BLaER1 treated with 17β-estradiol and CSF1 and Interleukin-3, amounts not matched to agents 10 nM and 100 nM (cell line): ENCODE measurements around the gene RNF224.

ENCODE experiments used
- H3K27ac ChIP-seq, 11 experiments: shearing (Covaris generic); formaldehyde crosslinking; 2 replicates each; pipeline ENCODE4 v1.8.1; 2022
- H3K27me3 ChIP-seq, 11 experiments: shearing (Covaris generic); formaldehyde crosslinking; 2 replicates each; pipeline ENCODE4 v1.8.1; 2022
- H3K36me3 ChIP-seq, 11 experiments: shearing (Covaris generic); formaldehyde crosslinking; 2 replicates each; pipeline ENCODE4 v1.8.1; 2022
- H3K4me1 ChIP-seq, 10 experiments: shearing (Covaris generic); formaldehyde crosslinking; 2 replicates each; pipeline ENCODE4 v1.8.1; 2022
- H3K4me2 ChIP-seq, 11 experiments: shearing (Covaris generic); formaldehyde crosslinking; 2 replicates each; pipeline ENCODE4 v1.8.1; 2022
- H3K4me3 ChIP-seq, 10 experiments: shearing (Covaris generic); formaldehyde crosslinking; 2 replicates each; pipeline ENCODE4 v1.8.1; 2022
- H3K9ac ChIP-seq, 11 experiments: shearing (Covaris generic); formaldehyde crosslinking; 2 replicates each; pipeline ENCODE4 v1.8.1; 2022
- H3K9me3 ChIP-seq, 11 experiments: shearing (Covaris generic); formaldehyde crosslinking; replicated peaks in 1 of 11; 2 replicates each; pipeline ENCODE4 v1.8.1; 2022
- H4K20me1 ChIP-seq, 11 experiments: shearing (Covaris generic); formaldehyde crosslinking; 2 replicates each; pipeline ENCODE4 v1.8.1; 2022
- Cebpa-rat ChIP-seq, 11 experiments: shearing (Covaris generic); IDR thresholded peaks; 2 replicates each; pipeline ENCODE4 v1.8.1; 2022

Gene RNF224

DNA sequence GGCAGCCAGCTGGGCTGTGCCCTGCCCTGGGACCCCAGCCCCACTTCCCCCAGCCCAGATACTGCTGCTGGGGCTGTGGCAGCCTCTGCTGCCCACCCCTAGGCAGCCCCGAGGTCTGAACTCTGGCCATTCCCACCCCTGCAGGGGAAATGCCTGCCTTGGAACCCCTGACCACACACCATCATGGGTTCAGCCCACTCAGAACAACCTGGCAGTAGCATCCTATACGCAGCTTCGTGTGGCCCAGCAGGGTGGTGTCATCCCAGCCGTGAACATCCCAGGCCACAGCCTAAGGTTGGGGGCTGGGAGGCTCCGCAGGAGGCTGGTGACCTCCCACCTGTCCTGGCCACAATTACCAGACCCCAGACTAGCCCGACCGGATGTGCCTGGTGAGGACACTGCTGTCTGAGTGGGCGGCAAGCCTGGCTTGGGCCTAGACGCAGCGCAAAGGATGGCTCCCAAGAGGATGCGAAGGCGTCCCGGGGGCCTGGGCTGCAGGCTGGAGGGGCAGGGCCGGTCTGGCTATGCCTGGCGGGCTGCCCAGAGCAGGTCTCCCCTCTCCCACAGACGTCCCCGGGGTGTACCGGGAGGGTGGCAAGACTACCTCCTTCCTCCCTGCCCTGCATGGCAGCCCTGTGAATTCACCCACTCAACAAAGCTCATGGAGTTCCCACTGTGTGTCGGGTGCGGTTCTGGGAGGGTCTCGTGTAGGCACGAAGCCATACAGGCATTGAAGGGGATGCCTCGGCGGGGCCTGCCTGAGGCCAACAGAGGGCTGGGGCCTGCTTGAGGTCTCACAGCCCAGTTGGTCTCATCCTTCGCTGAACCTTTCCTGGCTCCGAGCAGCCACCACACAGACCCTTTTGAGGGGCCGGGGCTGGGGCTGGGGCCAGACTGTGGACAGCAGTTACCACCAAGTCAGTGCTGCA lies 1.9 kb downstream of the RNF224 start:
- Histone ChIP-seq H3K27me3 (no peaks in the 10 kb centered on the region), H3K4me3 (no peak overlapping the region), H3K27ac (peak overlapping the region in 2 of 11 experiments; percentile 17 to 27; a peak in 4 of 22 replicates), H3K4me1 (peaks cover 29 to 77% (median 67%) of the 10 kb centered on the region in 10 experiments), H3K9me3 (no peaks in the 10 kb centered on the region), H3K4me2 (peak overlapping the region; percentile 29 to 85 (median 66)), H3K36me3 (no peaks in the 10 kb centered on the region), H3K9ac (peak overlapping the region in 8 of 11 experiments; percentile 11 to 55 (median 38); a peak in 9 of 22 replicates), H4K20me1 (peaks cover 0 to 2% (median 0%) of the 10 kb centered on the region in 11 experiments; a peak in 4 of 22 replicates)
- no peak for TF ChIP-seq Cebpa-rat (IDR thresholded peaks at IDR 0.05)

DNA sequence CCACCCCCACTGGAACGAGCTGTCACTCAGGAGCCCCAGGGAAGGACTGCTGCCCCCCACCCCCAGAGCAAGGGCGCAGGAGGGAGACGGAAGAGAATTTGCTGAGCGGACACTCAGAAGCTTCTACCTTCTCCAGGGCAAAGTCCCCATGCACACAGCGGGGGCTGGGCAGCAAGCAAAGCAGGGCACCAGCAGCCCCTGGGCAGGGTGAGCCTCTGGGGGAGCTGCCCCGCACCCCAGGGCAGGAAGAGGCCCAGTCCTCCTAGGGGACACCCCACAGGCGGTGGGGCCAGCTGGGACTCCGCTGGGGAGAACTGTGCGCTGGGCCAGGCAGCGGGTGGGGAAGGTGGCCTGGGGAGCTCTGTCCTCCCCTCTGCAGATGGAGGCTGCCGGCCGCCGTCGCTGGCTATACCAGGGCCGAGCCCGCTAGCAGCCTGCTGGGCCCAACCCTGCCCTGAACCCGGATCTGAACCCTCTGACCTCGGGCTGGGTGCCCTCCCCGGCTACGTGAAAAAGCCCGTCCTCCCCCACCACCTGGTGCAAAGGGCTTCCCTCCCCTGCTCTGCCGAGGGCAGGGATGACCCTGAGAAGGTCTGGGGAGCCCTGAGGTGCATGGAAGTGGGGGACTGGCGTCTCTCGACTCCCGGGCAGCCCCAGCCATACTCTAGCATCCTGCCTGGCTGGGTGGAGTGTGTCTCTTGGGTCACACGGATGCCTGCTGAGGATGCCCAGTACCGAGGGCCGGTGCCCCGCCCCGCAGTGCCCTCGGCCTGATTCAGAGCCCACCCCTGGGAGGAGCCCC lies 2.8 kb downstream of the RNF224 start:
- Histone ChIP-seq H3K4me1 (peaks cover 29 to 77% (median 67%) of the 10 kb centered on the region in 10 experiments), H4K20me1 (peaks cover 0 to 10% (median 7%) of the 10 kb centered on the region in 11 experiments; a peak in 16 of 22 replicates), H3K9ac (peak overlapping the region in 7 of 11 experiments; percentile 7 to 52 (median 42); a peak in 6 of 22 replicates), H3K4me2 (peak overlapping the region in 10 of 11 experiments; percentile 29 to 85 (median 70); a peak in 20 of 22 replicates), H3K27me3 (no peaks in the 10 kb centered on the region), H3K9me3 (no peaks in the 10 kb centered on the region), H3K27ac (no peak overlapping the region; a peak in 1 of 22 replicates), H3K36me3 (no peaks in the 10 kb centered on the region), H3K4me3 (no peak overlapping the region; a peak in 1 of 20 replicates)
- no peak for TF ChIP-seq Cebpa-rat (IDR thresholded peaks at IDR 0.05)

DNA sequence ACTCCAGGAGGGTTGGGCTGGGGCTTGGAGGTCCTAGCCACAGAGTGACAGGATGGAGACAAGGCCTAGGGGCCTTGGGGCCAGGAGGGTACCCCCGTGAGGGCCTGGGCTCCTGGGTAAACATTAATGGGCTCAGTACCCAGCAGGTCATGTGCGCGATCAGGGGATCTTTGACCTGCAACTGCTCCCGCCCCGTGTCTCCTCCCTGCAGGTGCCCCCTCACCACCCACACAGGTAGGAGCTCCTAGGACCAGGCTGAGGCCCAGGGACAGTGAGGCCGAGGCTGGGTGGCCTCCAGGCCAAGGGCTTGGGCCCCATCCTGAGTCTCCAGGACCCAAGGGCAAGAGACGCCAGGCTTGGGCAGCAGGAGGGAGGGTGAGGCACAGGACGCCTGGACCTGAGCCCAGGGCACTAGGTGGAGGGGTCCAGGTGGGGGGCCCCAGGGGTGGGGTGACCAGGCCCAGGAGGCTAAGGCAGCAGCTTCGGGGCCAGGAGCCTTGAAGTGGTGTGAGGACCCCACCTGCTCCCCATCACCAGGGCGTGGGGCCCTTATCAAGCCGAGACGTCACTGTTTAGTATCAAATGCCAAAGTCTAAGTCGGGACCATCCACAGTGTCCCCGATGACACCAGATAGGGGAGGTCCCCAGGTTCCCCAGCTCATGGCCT lies 3.5 kb downstream of the RNF224 start, which contains the start of gene SLC34A3:
Gene SLC34A3, plus strand, starts transcription at position 197 of the 667 bp plus-strand sequence. CDS start 802 bp downstream, outside the sequence.
- Histone ChIP-seq H3K4me1 (peaks cover 35 to 77% (median 67%) of the 10 kb centered on the region in 10 experiments), H3K27ac (no peak within 1 kb of the TSS; a peak in 1 of 22 replicates), H3K9ac (peak within 1 kb of the TSS in 7 of 11 experiments; percentile 17 to 60 (median 45); a peak in 8 of 22 replicates), H3K36me3 (no peaks in the 10 kb centered on the region), H3K4me3 (no peak within 1 kb of the TSS; a peak in 1 of 20 replicates), H3K9me3 (no peaks in the 10 kb centered on the region), H3K4me2 (peak within 1 kb of the TSS in 10 of 11 experiments; percentile 29 to 85 (median 70); a peak in 20 of 22 replicates), H4K20me1 (peaks cover 0 to 18% (median 14%) of the 10 kb centered on the region in 11 experiments; a peak in 18 of 22 replicates), H3K27me3 (no peaks in the 10 kb centered on the region)
- TF ChIP-seq Cebpa-rat (IDR thresholded peaks at IDR 0.05), result no peak

DNA sequence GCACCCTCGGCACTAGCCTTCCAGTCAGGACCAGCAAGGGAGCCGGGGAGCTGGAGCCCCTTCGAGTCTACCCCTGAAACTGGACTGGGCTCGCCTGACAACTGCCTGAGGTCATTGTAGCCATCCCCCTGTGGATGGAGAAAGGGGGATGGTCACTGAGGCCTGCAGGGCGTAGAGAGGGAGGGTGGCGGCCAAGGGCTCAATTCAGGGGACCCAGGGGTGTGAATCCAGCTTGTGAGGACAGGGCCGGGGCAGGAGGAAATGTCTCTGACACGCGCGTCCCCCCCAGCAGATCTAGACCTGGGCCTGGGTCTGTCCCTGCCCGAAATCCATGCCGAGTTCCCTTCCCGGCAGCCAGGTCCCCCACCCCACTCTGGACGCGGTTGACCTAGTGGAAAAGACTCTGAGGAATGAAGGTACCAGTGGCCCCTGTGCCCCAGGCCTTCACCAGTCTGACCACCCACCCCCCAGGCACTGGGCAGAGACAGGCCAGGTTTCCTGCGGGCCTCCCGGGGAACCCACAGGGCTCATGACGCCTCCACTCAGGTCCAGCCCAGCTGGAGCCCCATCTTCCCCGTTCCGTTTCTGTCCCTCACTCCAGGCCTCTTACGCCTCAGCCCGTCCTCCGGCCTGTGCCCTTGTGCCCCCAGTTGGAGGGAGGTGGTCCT lies 4.2 kb downstream of the RNF224 start:
- 0 out of 22 replicates have a peak overlapping the region, but pooled peaks of 1 of the 11 experiments have one; percentile 1 for H3K27ac ChIP-seq
- H3K9ac ChIP-seq, result peak overlapping the region in 6 of 11 experiments; percentile 13 to 60 (median 35); a peak in 5 of 22 replicates
- H3K4me3 ChIP-seq, result no peak overlapping the region
- no peak for TF ChIP-seq Cebpa-rat (IDR thresholded peaks at IDR 0.05)
- no peaks in the 10 kb centered on the region for H3K36me3 ChIP-seq
- H3K9me3 ChIP-seq, result no peaks in the 10 kb centered on the region
- H3K4me2 ChIP-seq, result peak overlapping the region in 8 of 11 experiments; percentile 13 to 51 (median 36); a peak in 9 of 22 replicates
- H3K4me1 ChIP-seq, result peaks cover 41 to 79% (median 72%) of the 10 kb centered on the region in 10 experiments
- peaks cover 0 to 24% (median 19%) of the 10 kb centered on the region in 11 experiments; a peak in 18 of 22 replicates for H4K20me1 ChIP-seq
- no peaks in the 10 kb centered on the region for H3K27me3 ChIP-seq

DNA sequence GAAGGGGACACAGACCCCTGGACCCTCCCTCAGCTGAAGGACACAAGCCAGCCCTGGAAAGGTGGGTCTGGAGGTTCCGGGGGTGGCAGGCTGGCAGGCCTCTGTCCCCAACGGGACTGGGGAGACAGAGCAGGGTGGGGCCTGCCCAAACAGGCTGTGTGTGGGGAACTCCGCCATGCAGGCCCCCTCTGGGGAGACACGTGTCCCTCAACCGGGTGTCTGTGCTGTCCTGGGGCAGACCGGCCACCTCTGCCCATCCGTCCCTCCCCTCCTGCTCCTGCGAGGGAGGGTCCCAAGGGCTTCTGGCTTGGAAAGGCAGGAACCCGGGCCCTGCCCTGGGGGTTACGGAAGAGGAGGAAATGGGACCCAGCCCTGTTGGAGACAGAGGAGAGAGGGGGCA lies 4.8 kb downstream of the RNF224 start:
- H3K4me1 ChIP-seq, result peaks cover 46 to 81% (median 75%) of the 10 kb centered on the region in 10 experiments

DNA sequence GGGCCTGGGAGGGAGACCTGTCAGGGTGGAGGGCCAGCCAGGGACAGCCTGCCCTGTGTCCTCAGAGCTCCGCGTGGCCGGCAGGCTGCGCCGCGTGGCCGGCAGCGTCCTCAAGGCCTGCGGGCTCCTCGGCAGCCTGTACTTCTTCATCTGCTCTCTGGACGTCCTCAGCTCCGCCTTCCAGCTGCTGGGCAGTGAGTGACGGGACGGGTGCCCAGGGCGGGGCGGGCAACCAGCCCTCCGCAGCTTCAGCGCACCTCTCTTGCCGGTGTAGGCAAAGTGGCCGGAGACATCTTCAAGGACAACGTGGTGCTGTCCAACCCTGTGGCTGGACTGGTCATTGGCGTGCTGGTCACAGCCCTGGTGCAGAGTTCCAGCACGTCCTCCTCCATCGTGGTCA lies 5.2 kb downstream of the RNF224 start:
- Histone ChIP-seq H4K20me1 (peaks cover 0 to 33% (median 22%) of the 10 kb centered on the region in 11 experiments; a peak in 18 of 22 replicates), H3K36me3 (no peaks in the 10 kb centered on the region), H3K4me2 (peak overlapping the region in 7 of 11 experiments; percentile 16 to 51 (median 37); a peak in 7 of 22 replicates), H3K9ac (peak overlapping the region in 7 of 11 experiments; percentile 13 to 60 (median 36); a peak in 7 of 22 replicates), H3K27ac (no peak overlapping the region), H3K27me3 (no peaks in the 10 kb centered on the region), H3K4me1 (peaks cover 47 to 81% (median 75%) of the 10 kb centered on the region in 10 experiments), H3K9me3 (no peaks in the 10 kb centered on the region), H3K4me3 (no peak overlapping the region)
- no peak for TF ChIP-seq Cebpa-rat (IDR thresholded peaks at IDR 0.05)

More for the DNA sequence above, 4.8 kb downstream of the RNF224 start:
- no peak overlapping the region for H3K4me3 ChIP-seq
- peak overlapping the region in 8 of 11 experiments; percentile 13 to 51 (median 36); a peak in 11 of 22 replicates for H3K4me2 ChIP-seq
- no peaks in the 10 kb centered on the region for H3K9me3 ChIP-seq
- TF ChIP-seq Cebpa-rat (IDR thresholded peaks at IDR 0.05), result no peak
- H3K36me3 ChIP-seq, result no peaks in the 10 kb centered on the region
- 0 out of 22 replicates have a peak overlapping the region, but pooled peaks of 1 of the 11 experiments have one; percentile 1 for H3K27ac ChIP-seq
- peaks cover 0 to 29% (median 20%) of the 10 kb centered on the region in 11 experiments; a peak in 18 of 22 replicates for H4K20me1 ChIP-seq
- H3K27me3 ChIP-seq, result no peaks in the 10 kb centered on the region
- peak overlapping the region in 8 of 11 experiments; percentile 13 to 60 (median 37); a peak in 10 of 22 replicates for H3K9ac ChIP-seq

DNA sequence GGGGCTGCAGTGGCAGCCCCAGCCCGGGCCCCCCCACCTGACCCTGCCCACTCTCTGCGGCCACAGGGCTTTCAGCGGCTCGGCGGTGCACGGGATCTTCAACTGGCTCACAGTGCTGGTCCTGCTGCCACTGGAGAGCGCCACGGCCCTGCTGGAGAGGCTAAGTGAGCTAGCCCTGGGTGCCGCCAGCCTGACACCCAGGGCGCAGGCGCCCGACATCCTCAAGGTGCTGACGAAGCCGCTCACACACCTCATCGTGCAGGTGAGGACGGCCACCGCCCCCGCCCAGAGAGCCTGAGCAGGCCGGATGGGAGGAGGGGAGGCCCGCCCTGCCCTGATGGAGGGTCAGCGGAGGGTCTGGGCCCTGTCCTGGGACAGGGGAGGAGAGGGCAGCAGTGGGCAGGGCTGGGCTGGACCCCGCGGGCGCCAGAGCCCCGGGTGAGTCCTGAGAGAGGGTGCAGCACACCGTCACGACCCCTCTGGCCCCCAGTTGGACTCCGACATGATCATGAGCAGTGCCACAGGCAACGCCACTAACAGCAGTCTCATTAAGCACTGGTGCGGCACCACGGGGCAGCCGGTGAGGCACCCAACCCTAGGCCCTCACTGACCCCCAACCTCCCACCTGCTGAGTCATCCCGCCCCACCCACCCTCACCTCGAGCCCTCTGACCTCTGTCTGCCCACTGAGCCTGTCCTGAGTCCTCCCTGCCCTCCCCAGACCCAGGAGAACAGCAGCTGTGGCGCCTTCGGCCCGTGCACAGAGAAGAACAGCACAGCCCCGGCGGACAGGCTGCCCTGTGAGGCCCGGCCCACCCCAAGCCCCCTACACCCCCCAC lies 6.1 kb downstream of the RNF224 start:
- H3K4me1 ChIP-seq, result peaks cover 56 to 83% (median 79%) of the 10 kb centered on the region in 10 experiments
- no peak overlapping the region for H3K27ac ChIP-seq
- no peaks in the 10 kb centered on the region for H3K9me3 ChIP-seq
- peaks cover 0 to 41% (median 30%) of the 10 kb centered on the region in 11 experiments; a peak in 19 of 22 replicates for H4K20me1 ChIP-seq
- peak overlapping the region in 1 of 11 experiments; percentile 5; a peak in 2 of 22 replicates for H3K4me2 ChIP-seq
- H3K27me3 ChIP-seq, result no peaks in the 10 kb centered on the region
- TF ChIP-seq Cebpa-rat (IDR thresholded peaks at IDR 0.05), result no peak
- H3K4me3 ChIP-seq, result no peak overlapping the region
- H3K9ac ChIP-seq, result no peak overlapping the region
- no peaks in the 10 kb centered on the region for H3K36me3 ChIP-seq
